ENCODE results near the gene NADK. TPM values are rescaled to one million over a fixed set of nuclear protein-coding genes. Genes with fewer than 3 reads are reported as not detected.

The NADK gene
- total and polyA plus RNA-seq, 2 of the 13 experiments (the other 11 are each of a cell fraction or from before 2014, with no cell fraction given), result 56.6 to 60.1 TPM

GRCh38 chr1:1782399-1783221 is 4.3 kb upstream of the NADK start (continued):
- TF ChIP-seq ERF (CRISPR knock-in tag; IDR thresholded peaks at IDR 0.05), result no peak
- TF ChIP-seq KAT2B (IDR thresholded peaks at IDR 0.05; ENCODE audit: borderline replicate concordance, low read depth, low read length), result no peak
- TF ChIP-seq HIVEP1 (CRISPR knock-in tag; IDR thresholded peaks at IDR 0.05), result 0 out of 2 replicates have a peak, but pooled peaks have one; percentile 11
- peak; percentile 26; the same call in 1 of the 2 replicates for TF ChIP-seq UBTF (CRISPR knock-in tag; IDR thresholded peaks at IDR 0.05)
- TF ChIP-seq, protein P1, sequence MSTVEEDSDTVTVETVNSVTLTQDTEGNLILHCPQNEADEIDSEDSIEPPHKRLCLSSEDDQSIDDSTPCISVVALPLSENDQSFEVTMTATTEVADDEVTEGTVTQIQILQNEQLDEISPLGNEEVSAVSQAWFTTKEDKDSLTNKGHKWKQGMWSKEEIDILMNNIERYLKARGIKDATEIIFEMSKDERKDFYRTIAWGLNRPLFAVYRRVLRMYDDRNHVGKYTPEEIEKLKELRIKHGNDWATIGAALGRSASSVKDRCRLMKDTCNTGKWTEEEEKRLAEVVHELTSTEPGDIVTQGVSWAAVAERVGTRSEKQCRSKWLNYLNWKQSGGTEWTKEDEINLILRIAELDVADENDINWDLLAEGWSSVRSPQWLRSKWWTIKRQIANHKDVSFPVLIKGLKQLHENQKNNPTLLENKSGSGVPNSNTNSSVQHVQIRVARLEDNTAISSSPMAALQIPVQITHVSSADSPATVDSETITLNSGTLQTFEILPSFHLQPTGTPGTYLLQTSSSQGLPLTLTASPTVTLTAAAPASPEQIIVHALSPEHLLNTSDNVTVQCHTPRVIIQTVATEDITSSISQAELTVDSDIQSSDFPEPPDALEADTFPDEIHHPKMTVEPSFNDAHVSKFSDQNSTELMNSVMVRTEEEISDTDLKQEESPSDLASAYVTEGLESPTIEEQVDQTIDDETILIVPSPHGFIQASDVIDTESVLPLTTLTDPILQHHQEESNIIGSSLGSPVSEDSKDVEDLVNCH (CRISPR knock-in tag; IDR thresholded peaks at IDR 0.05), result no peak
- TF ChIP-seq SAFB2 (CRISPR knock-in tag; IDR thresholded peaks at IDR 0.05; ENCODE audit: borderline replicate concordance, low read depth), result no peak
- TF ChIP-seq ZBTB37 (CRISPR knock-in tag; IDR thresholded peaks at IDR 0.05), result no peak
- TF ChIP-seq ZNF850 (CRISPR knock-in tag; conservative IDR thresholded peaks at IDR 0.05), result no peak
- 0 out of 2 replicates have a peak, but pooled peaks have one; percentile 27 for TF ChIP-seq ZNF501 (CRISPR knock-in tag; IDR thresholded peaks at IDR 0.05)
- TF ChIP-seq ZNF253 (CRISPR knock-in tag; IDR thresholded peaks at IDR 0.05; ENCODE audit: borderline replicate concordance), result no peak
- no peak for TF ChIP-seq ZBTB10 (CRISPR knock-in tag; IDR thresholded peaks at IDR 0.05; ENCODE audit: borderline replicate concordance)
- TF ChIP-seq MAFG (CRISPR knock-in tag; IDR thresholded peaks at IDR 0.05), result no peak
- TF ChIP-seq POLR2G (IDR thresholded peaks at IDR 0.05; ENCODE audit: low read depth, low read length), result peak; percentile 69
- TF ChIP-seq TBX2 (CRISPR knock-in tag; IDR thresholded peaks at IDR 0.05; ENCODE audit: borderline replicate concordance), result no peak; the same call in 1 of the 2 replicates
- peak; percentile 66; the same call in 1 of the 2 replicates for TF ChIP-seq U2AF2 (IDR thresholded peaks at IDR 0.05; ENCODE audit: low read depth, low read length)
- peak; percentile 17; the same call in 1 of the 2 replicates for TF ChIP-seq KDM5B (CRISPR knock-in tag; IDR thresholded peaks at IDR 0.05; ENCODE audit: borderline replicate concordance)
- no peak for TF ChIP-seq BCL3 (CRISPR knock-in tag; IDR thresholded peaks at IDR 0.05)

All from HepG2 (cell line).